GM21526 (cell line): ENCODE data around the gene SERPINE1.
"Not testable (repeated sequence)": the region's sequence is repeated elsewhere in the genome, so short reads cannot be mapped to it uniquely, and the experiment has no call there.

ENCODE experiments used
- ATAC-seq: cut with Tn5 transposase; IDR thresholded peaks from one replicate; pipeline ENCODE4 v1.9.1; 2021; ENCODE audit warnings: moderate library complexity; ENCODE audit not compliant: unreplicated experiment, low FRiP score

Gene SERPINE1

DNA sequence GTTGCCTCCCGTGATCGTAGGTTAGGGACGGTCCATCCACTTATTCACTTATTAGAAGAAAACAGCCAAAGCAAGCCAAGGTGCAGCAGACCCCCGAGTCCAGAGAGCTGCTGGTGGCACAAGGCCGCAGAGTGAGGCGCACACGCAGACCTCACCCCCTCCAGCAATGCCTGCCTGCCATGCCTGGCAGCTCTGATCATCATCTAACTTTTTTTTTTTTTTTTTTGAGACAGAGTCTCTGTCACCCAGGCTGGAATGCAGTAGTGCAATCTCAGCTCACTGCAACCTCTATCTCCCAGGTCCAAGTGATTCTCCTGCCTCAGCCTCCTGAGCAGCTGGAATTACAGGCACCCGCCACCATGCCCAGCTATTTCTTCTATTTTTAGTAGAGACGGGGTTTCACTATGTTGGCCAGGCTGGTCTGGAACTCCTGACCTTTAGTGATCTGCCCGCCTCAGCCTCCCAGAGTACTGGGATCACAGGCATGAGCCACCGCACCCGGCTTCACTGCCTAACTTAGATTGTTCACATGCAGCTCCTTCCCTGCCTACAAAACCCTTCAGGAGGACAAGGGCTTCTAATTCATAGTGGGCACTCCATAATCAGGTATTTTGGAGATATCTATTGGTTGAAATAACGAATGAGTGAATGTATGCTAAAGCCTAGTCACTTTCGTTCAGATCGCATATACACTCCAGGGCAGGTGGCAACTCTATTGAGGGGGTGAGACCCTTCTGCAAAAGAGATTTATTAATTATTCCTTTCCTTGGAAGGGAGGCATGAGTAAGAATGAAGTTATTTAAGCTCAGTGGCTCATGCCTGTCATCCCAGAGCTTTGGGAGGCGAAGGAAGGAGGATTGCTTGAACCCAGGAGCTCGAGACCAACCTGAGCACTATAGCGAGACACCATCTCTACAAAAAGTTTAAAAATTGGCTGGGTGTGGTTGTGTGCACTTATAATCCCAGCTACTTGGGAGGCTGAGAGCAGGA lies 25.8 kb upstream of the SERPINE1 start:
- ATAC-seq = no peak

DNA sequence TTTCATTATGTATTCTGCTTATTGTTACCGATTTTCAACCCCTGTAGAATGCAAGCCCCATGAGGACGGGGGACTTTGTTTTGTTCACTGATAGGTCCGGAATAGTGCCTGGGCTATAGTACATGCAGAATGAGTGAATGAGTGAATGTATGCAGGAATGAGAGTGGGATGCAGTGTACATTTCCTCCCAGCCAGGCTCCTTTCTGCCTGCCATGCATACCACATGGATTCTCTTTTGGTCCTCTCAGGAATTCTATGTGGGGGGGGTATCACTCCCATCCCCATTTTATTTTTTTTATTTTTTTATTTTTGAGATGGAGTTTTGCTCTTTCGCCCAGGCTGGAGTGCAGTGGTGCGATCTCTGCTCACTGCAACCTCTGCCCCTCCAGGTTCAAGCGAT lies 24.9 kb upstream of the SERPINE1 start:
- ATAC-seq = no peak

DNA sequence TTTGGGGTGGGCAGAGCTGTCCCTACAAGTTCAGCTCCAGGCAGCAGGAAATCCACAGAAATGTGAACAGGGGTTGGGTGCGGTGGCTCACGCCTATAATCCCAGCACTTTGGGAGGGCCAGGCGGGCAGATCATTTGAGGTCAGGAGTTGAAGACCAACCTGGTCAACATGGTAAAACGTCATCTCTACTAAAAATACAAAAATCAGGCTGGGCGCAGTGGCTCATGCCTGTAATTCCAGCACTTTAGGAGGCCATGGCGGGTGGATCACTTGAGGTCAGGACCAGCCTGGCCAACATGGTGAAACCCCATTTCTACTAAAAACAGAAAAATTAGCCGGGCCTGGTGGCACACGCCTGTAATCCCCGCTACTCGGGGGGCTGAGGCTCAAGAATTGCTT lies 23.2 kb upstream of the SERPINE1 start:
- not testable (repeated sequence) for ATAC-seq

GRCh38 chr7:101104193-101104713 lies 22.7 kb upstream of the SERPINE1 start:
- no peak for ATAC-seq

GRCh38 chr7:101104799-101105198 lies 22.1 kb upstream of the SERPINE1 start:
- ATAC-seq = no peak

GRCh38 chr7:101105248-101105647 lies 21.7 kb upstream of the SERPINE1 start:
- not testable (repeated sequence) for ATAC-seq

DNA sequence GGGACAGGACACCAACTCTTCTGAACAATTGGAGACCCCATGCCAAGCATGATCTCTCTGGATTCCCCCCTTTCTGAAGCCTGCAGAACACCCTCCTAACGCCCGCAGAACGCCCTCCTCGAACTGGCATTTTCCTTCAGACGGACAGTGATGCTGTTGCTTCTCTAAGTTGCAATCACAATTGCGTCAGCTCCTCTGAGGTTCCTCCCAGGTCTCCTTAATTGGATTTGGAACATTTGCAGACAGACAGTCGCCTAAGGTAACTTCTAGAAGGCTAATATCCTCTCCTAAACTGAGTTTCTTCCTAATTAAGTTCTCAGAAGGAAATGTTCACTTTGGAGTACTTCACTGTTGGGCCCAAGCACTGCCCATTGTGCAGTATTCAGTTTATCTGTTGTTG lies 20.5 kb upstream of the SERPINE1 start:
- ATAC-seq = no peak

DNA sequence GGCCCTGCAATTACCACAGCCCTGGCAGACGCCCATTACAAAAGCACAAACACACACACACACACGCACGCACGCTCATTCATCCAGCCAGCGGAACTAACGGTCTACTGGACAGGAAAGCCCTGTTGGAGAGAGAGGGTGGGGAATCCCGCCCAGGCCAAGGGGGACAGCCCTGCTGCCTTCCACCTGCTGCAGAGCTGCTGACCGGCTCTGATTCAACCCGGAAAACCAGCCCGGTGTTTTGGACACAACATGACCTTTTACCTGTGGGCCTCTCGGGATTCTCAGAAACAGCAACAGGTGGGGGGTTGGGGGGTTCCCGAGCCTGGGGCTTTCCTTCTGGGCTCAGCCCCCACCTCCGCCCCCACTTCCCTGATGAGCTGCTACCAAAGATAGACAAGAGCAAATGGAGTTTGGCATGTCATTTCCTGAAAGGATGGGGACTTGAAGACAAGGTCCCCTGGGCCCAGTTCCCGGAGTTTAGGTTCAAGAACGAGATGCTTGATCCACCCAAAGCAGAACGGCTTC lies 18.5 kb upstream of the SERPINE1 start:
- ATAC-seq = no peak

- no peak for ATAC-seq
Measured at GRCh38 chr7:101108961-101109360, 17.9 kb upstream of the SERPINE1 start.

- ATAC-seq = no peak
Measured at GRCh38 chr7:101109368-101109767, 17.5 kb upstream of the SERPINE1 start.

DNA sequence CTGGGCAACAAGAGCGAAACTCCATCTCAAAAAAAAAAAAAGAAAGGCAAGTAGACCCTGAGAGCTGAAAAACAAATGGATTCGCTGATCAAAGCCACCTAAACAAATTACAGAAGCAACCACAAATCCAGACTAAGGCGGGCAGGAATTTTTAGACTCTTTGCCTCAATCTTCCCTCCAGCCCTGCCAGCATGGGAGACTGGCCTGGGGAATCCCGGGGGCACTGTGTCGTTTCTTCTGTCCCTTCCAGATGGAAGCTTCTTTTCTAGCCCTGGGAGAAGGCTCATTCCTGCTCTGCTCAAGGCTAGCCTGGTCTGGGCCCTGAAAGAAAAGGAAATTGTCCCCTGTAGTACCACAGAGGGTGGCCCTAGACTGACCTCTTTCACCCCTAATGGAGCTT lies 15.6 kb upstream of the SERPINE1 start:
- no peak for ATAC-seq

GRCh38 chr7:101112233-101112632 lies 14.7 kb upstream of the SERPINE1 start:
- ATAC-seq = no peak

- not testable (repeated sequence) for ATAC-seq
Measured at GRCh38 chr7:101113140-101113539, 13.8 kb upstream of the SERPINE1 start.

DNA sequence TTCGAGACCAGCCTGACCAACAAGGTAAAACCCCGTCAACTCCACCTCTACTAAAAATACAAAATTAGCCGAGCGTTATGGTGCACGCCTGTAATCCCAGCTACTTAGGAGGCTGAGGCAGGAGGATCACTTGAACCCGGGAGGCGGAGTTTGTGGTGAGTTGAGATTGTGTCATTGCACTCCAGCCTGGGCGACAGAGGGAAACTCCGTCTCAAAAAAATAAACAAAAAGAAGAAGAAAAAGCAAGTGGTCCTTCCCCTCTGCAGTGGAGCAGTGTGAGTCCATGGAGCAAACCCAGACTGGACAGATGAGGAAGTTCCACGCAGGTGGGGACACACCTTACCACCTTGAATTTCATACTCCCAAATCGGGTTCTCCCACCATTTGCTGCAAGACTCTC lies 13.1 kb upstream of the SERPINE1 start:
- no peak for ATAC-seq

- no peak for ATAC-seq
Measured at GRCh38 chr7:101114492-101114891, 12.4 kb upstream of the SERPINE1 start.

- ATAC-seq = no peak
Measured at GRCh38 chr7:101115215-101115614, 11.7 kb upstream of the SERPINE1 start.

- ATAC-seq = no peak
Measured at GRCh38 chr7:101116898-101117297, 10.0 kb upstream of the SERPINE1 start.

- ATAC-seq = no peak
Measured at GRCh38 chr7:101118856-101119255, 8.0 kb upstream of the SERPINE1 start.

- ATAC-seq = no peak
Measured at GRCh38 chr7:101119876-101120275, 7.0 kb upstream of the SERPINE1 start.

DNA sequence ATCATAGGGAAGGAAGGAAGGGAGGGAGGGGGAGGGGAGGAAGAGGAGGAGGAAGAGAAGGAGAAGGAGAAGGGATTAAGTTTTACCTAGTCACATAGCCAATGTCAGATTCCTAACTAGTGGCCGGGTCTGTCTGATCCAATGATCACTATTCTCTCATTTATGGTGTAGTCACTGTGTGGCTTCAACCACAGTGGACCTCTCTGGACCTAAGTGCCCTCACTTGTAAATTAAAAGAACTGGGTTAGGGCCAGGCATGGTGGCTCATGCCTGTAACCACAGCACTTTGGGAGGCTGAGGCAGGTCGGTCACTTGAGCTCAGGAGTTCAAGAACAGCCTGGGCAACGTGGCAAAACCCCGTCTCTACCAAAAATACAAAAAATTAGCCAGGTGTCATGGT lies 6.6 kb upstream of the SERPINE1 start:
- no peak for ATAC-seq

- not testable (repeated sequence) for ATAC-seq
Measured at GRCh38 chr7:101121631-101121990, 5.3 kb upstream of the SERPINE1 start.
